Endothelial cell of umbilical vein (primary cell): Measurements from ENCODE around the gene UGT1A5. TPM values are rescaled to one million over a fixed set of nuclear protein-coding genes. Genes with fewer than 3 reads are reported as not detected.

Source experiments
- BruUV-seq: library from RNA; stranded (reverse); fragments of 400-500 nt; replicated peaks from 2 replicates; lab custom pipeline; 2021; lab: Mats Ljungman, UMichigan
- CTCF ChIA-PET: fragments of 300-600, 350-600 bp; sonication (Branson Sonifier 250); formaldehyde crosslinking; loops from one replicate; lab custom pipeline; 2021; ENCODE audit warnings: antibody characterized with exemption, inconsistent platforms; lab: Charles Lee
- POLR2A ChIA-PET: fragments of 300-600, 350-600 bp; sonication (Branson Sonifier 250); formaldehyde crosslinking; loops from one replicate; lab custom pipeline; 2021; ENCODE audit warnings: antibody characterized with exemption, inconsistent platforms; lab: Charles Lee
- DNase-seq: peaks from one replicate; pipeline ENCODE4 v3.0.0-alpha.2; 2011; ENCODE audit warnings: low read depth, low spot score
- FAIRE-seq: peaks from 2 replicates; lab custom pipeline; 2011; peaks lifted over from hg19 to GRCh38; lab: Jason Lieb, UNC
- H2AFZ ChIP-seq: 2 replicates; pipeline ENCODE4 v1.6.0; 2012; ENCODE audit warnings: low read depth, low read length, control low read depth, inconsistent platforms
- H3K27ac ChIP-seq: 2 replicates; pipeline ENCODE4 v1.5.1; 2011; ENCODE audit warnings: low read depth, mild to moderate bottlenecking, control low read depth, low read length, moderate library complexity; ENCODE audit not compliant: insufficient read depth
- H3K27me3 ChIP-seq, 2 experiments: 2 replicates each; pipeline versions ENCODE4 v1.6.0 to v1.6.1; 2011; ENCODE audit warnings: low read length in 2 of 2, mixed read lengths in 1 of 2; ENCODE audit not compliant: control insufficient read depth in 2 of 2, insufficient read depth in 2 of 2
- H3K36me3 ChIP-seq, 2 experiments: 2 replicates in 1 of 2; 3 replicates in 1 of 2; pipeline ENCODE4 v1.5.1; 2011; ENCODE audit warnings: low read length in 2 of 2, mild to moderate bottlenecking in 1 of 2, moderate library complexity in 1 of 2; ENCODE audit not compliant: control insufficient read depth in 2 of 2, insufficient read depth in 2 of 2; ENCODE audit errors: extremely low read depth in 1 of 2
- H3K4me1 ChIP-seq: 3 replicates; pipeline ENCODE4 v1.5.1; 2011; ENCODE audit warnings: mild to moderate bottlenecking, low read length; ENCODE audit not compliant: control insufficient read depth, insufficient read depth; ENCODE audit errors: extremely low read depth
- H3K4me2 ChIP-seq: 2 replicates; pipeline ENCODE4 v1.6.1; 2011; ENCODE audit warnings: low read length, control low read depth, mixed read lengths; ENCODE audit not compliant: insufficient read depth
- H3K4me3 ChIP-seq, 3 experiments: fragments of 200-600 bp in 1 of 3; sonication (generic), shearing (Covaris generic) in 1 of 3; replicated peaks in 1 of 3; 2 replicates each; pipeline ENCODE4 v1.5.1; 2011 to 2016; ENCODE audit warnings: control low read depth in 3 of 3, low read length in 3 of 3, mild to moderate bottlenecking in 2 of 3, inconsistent platforms in 1 of 3, low read depth in 1 of 3, moderate library complexity in 1 of 3; ENCODE audit not compliant: insufficient read depth in 1 of 3
- H3K79me2 ChIP-seq: 2 replicates; pipeline ENCODE4 v1.6.0; 2012; ENCODE audit warnings: low read length, inconsistent platforms; ENCODE audit not compliant: control insufficient read depth, insufficient read depth
- H3K9ac ChIP-seq: replicated peaks from 2 replicates; pipeline ENCODE3; 2011; ENCODE audit warnings: low read length, control low read depth; ENCODE audit not compliant: insufficient read depth; ENCODE audit errors: extremely low read depth
- H3K9me1 ChIP-seq: replicated peaks from 3 replicates; pipeline ENCODE4 v1.6.0; 2011; ENCODE audit warnings: mild to moderate bottlenecking, low read length; ENCODE audit not compliant: control insufficient read depth, insufficient read depth; ENCODE audit errors: extremely low read depth
- H3K9me3 ChIP-seq: replicated peaks from 2 replicates; pipeline ENCODE4 v1.5.1; 2012; ENCODE audit warnings: low read length, inconsistent platforms; ENCODE audit not compliant: control insufficient read depth, insufficient read depth
- H4K20me1 ChIP-seq: replicated peaks from 2 replicates; pipeline ENCODE3; 2011; ENCODE audit warnings: mild to moderate bottlenecking, low read length; ENCODE audit not compliant: control insufficient read depth, insufficient read depth; ENCODE audit errors: extremely low read depth
- CTCF ChIP-seq, 2 donors: IDR thresholded peaks; 1 replicate in 1 of 2; 2 replicates in 1 of 2; pipeline ENCODE4 v1.5.1; 2011; ENCODE audit warnings: low read length in 2 of 2, mild to moderate bottlenecking in 2 of 2, moderate library complexity in 2 of 2, control low read depth in 1 of 2, inconsistent platforms in 1 of 2, low read depth in 1 of 2; ENCODE audit not compliant: insufficient read depth in 1 of 2; ENCODE audit errors: extremely low read depth in 1 of 2
- EZH2 ChIP-seq: IDR thresholded peaks from 2 replicates; pipeline ENCODE4 v1.6.1; 2012; ENCODE audit warnings: borderline replicate concordance, low read depth, mild to moderate bottlenecking, moderate library complexity, low read length, inconsistent platforms; ENCODE audit not compliant: severe bottlenecking
- FOS ChIP-seq: IDR thresholded peaks from 2 replicates; pipeline ENCODE4 v1.6.1; 2011; ENCODE audit warnings: mild to moderate bottlenecking, low read length, moderate library complexity, borderline replicate concordance; ENCODE audit not compliant: insufficient read depth
- GATA2 ChIP-seq: IDR thresholded peaks from 2 replicates; pipeline ENCODE4 v1.7.0; 2011; ENCODE audit warnings: low read depth, mild to moderate bottlenecking, moderate library complexity, mixed read lengths, low read length; ENCODE audit not compliant: insufficient read length, insufficient read depth
- JUN ChIP-seq: IDR thresholded peaks from 2 replicates; pipeline ENCODE4 v1.6.1; 2011; ENCODE audit warnings: borderline replicate concordance, low read depth; ENCODE audit not compliant: insufficient read length, insufficient read depth
- MAX ChIP-seq: IDR thresholded peaks from 2 replicates; pipeline ENCODE4 v1.6.1; 2011; ENCODE audit not compliant: insufficient read depth, insufficient read length
- MYC ChIP-seq: IDR thresholded peaks from one replicate; pipeline ENCODE4 v1.6.1; 2011; ENCODE audit warnings: mild to moderate bottlenecking, low read depth, low read length
- POLR2A ChIP-seq: IDR thresholded peaks from 2 replicates; pipeline ENCODE4 v1.6.1; 2012; ENCODE audit warnings: low read depth, mild to moderate bottlenecking, control low read depth, low read length
- POLR2AphosphoS5 ChIP-seq: IDR thresholded peaks from 2 replicates; pipeline ENCODE4 v1.6.1; 2012; ENCODE audit warnings: low read depth, mild to moderate bottlenecking, control low read depth, low read length, moderate library complexity; ENCODE audit not compliant: insufficient read depth
- dilution Hi-C: fragments of 300-500 bp; cut with MboI; formaldehyde crosslinking; loops from one replicate; pipeline ENCODE4 v1.15.0; 2019; ENCODE audit warnings: low sequenced_read_pairs; ENCODE audit not compliant: extremely low pct_ligation_motif_present
- intact Hi-C: fragments of 100-400 bp; cut with micrococcal nuclease; formaldehyde crosslinking; loops from one replicate; pipeline ENCODE4 v1.10.0; 2022
- polyA plus RNA-seq, 4 experiments: library from polyadenylated mRNA; depleted of rRNA in 3 of 4; stranded (reverse) in 3 of 4; unstranded in 1 of 4; fragments of >200 nt; gene quantifications; 2 replicates each; pipeline versions ENCODE4 v1.2.1 to v1.2.3, GENCODE V29; 2011 to 2012; ENCODE audit warnings: missing spikeins in 1 of 4
- total RNA-seq: library from RNA; stranded (reverse); gene quantifications from 2 replicates; pipeline ENCODE4 v1.2.3, GENCODE V29; 2021

The UGT1A5 gene
- total and polyA plus RNA-seq, 2 donors (not counting 3 experiments of a cell fraction or from before 2014, with no cell fraction given), result not detected

GRCh38 chr2:233684640-233685039 lies 28.1 kb upstream of the UGT1A5 start:
- dilution Hi-C loops, result no loop called here
- CTCF ChIA-PET, result no interaction called here
- BruUV-seq, result no TSS peak

GRCh38 chr2:233686928-233687327 lies 25.8 kb upstream of the UGT1A5 start:
- Histone ChIP-seq H3K4me3 (no peak overlapping the region), H3K27me3 (no peaks in the 10 kb centered on the region), H4K20me1 (no peaks in the 10 kb centered on the region), H3K79me2 (no peaks in the 10 kb centered on the region), H2AFZ (no peak overlapping the region), H3K9me1 (no peaks in the 10 kb centered on the region), H3K27ac (no peak overlapping the region), H3K9ac (no peak overlapping the region), H3K9me3 (no peaks in the 10 kb centered on the region), H3K4me1 (peaks cover 17% of the 10 kb centered on the region), H3K4me2 (no peak overlapping the region), H3K36me3 (no peaks in the 10 kb centered on the region)
- CTCF ChIA-PET, result no interaction called here
- intact Hi-C loops, result no loop called here
- TF ChIP-seq POLR2A (no peak), MAX (no peak), MYC (no peak), FOS (no peak), JUN (no peak), CTCF (IDR thresholded peaks at IDR 0.05; ENCODE audit: extremely low read depth in 1 of 2, insufficient read depth in 1 of 2, low read depth in 1 of 2, low read length in 2 of 2) (no peak), EZH2 (no peak), POLR2AphosphoS5 (no peak), GATA2 (no peak)
- POLR2A ChIA-PET, result no interaction called here
- dilution Hi-C loops, result no loop called here
- no peak for FAIRE-seq
- BruUV-seq, result no TSS peak
- no peak for DNase-seq

More at GRCh38 chr2:233684640-233685039, 28.1 kb upstream of the UGT1A5 start:
- Histone ChIP-seq H3K4me1 (peaks cover 8% of the 10 kb centered on the region), H3K9ac (no peak overlapping the region), H3K27ac (no peak overlapping the region), H3K4me2 (no peak overlapping the region), H2AFZ (no peak overlapping the region), H3K79me2 (no peaks in the 10 kb centered on the region), H3K4me3 (no peak overlapping the region), H3K9me1 (no peaks in the 10 kb centered on the region), H3K9me3 (no peaks in the 10 kb centered on the region), H3K36me3 (no peaks in the 10 kb centered on the region), H3K27me3 (no peaks in the 10 kb centered on the region), H4K20me1 (no peaks in the 10 kb centered on the region)
- intact Hi-C loops, result no loop called here
- FAIRE-seq (no peak), DNase-seq (no peak)
- POLR2A ChIA-PET, result no interaction called here
- TF ChIP-seq GATA2, result no peak
- TF ChIP-seq MAX, result no peak
- TF ChIP-seq FOS, result no peak
- no peak for TF ChIP-seq POLR2AphosphoS5
